ENCODE data around the gene INSYN1.
"Not testable (repeated sequence)": the region's sequence is repeated elsewhere in the genome, so short reads cannot be mapped to it uniquely, and the experiment has no call there.

Gene INSYN1

DNA sequence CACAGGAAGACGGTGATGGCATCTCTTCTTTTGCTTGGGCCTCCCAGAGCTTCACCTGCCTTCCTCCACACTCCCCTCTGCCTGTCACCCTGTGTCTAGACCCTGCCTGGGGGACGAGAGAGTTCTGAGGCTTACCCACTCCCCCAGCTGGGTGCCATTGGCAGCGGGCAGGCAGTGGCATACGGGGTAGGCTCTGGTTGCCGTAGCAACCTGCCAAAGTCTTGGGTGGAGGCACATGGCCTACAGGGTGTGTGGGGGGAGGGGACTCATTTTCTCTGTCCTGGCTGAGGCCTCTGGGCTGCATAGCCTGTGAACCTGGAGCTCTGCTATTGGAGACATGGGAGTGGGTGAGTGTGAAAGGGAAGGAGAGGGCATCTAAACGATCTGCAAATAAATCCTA is 4.4 kb downstream of the INSYN1 start:
- no peak for DNase-seq

DNA sequence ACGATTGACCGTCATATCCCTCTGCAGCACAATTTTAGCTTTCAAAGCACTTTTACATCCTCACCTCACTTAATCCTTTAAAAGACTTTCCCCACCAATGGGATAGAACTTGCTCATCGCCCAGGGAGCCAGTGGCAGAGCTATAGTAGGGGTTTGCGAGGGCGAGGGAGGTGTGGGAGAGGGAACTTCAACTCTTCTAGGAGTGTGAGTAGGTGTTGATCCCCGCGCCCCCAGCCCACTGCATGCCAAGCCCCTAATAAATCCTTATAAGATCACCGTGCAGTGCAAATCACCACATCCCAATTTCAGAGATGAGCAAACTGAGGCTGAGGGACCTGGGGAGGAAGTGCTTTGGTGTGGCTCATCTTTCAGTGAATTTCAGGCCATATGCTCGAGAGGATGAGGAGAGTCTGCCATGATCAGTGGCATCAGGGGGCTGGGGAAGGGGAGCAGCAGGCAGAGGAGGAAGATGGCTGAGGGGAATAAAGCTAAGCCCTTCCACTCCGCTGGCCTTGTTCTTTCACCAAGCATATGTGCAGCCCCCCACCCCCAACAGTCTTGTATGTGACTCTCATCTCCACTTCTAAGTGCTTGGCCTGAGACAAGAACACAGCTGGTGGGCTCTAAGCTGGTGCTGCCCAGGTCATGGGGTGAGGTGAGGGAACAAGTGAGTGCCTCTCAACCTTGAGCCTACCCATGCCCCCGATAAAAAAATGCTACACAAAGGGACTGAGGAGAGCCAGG is 5.1 kb downstream of the INSYN1 start:
- DNase-seq: no peak

DNA sequence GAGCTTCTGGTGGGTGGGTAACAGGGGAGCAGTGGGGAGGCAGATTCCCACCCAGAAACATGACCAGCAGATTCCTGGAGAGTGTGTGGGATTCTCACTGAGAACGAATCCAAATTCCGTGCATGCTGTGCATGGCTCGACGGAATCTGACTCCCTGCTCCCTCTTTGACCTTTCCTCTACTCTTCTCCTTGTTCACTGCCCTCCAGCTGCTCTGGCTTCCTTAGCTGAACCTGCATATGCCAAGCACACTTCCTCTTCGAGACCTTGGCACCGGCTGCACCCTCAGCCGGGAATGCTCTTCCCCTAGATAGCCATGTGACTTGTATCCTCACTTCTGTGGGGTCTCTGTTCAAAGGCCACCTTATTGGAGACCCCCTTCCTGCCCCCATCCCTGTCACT is 6.3 kb downstream of the INSYN1 start:
- DNase-seq: no peak

DNA sequence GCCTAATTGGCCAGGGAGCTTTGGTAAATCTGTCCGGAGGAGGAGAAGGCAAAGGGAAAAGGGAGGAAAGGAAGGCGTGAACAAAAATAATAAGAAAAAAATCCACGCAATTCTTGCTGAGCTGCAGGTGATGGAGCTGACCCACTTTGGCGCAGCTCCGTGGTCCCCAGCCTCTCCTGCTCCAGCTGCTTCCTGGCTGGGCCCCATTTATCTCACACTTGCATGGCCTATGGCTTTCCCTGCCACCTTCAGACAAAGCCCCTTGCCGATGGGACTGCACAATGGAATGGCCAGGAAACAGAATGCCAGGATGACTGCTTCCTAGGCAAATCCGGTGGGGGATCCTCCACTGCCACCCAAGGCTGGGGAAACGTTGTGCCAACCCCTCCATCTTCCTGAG is 6.9 kb downstream of the INSYN1 start:
- no peak for DNase-seq

DNA sequence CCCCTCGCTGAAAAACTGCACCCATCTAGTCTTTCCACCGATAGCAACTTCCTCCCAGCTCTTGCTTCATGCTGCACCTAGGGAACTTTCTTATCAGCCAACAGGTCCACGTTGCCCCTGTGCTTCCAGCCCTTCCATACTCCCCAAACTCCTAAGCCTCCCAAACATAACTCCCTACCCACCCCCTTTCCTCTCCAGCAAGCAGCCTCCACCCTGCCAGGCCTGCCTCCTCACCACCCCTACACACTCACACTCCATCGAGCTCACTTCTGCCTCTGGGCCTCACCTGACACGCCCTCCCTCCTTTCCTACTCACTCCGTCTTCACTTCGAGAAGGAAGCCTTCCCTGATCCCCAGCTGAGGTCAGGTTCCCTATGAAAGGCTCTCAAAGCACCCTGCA is 8.1 kb downstream of the INSYN1 start:
- no peak for DNase-seq

DNA sequence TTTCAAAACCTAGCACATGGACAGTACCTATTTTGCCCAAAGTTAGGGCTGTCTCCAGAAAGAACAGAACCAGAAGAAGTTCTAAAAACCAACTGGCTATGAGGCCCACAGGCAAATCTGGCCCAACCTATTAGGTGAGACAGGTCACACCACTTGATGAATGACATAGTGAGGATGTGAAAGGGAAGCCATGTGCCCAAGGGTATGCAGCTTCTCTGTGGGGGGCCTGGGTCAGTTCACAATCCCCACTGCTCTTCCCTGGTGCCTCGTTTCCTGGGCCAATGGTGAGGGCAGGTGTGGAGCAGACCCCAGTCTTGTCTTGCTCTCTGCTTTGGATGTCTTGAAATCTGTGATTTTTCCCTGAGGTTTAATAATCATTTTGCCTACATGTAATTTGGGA is 8.9 kb downstream of the INSYN1 start:
- no peak for DNase-seq

DNA sequence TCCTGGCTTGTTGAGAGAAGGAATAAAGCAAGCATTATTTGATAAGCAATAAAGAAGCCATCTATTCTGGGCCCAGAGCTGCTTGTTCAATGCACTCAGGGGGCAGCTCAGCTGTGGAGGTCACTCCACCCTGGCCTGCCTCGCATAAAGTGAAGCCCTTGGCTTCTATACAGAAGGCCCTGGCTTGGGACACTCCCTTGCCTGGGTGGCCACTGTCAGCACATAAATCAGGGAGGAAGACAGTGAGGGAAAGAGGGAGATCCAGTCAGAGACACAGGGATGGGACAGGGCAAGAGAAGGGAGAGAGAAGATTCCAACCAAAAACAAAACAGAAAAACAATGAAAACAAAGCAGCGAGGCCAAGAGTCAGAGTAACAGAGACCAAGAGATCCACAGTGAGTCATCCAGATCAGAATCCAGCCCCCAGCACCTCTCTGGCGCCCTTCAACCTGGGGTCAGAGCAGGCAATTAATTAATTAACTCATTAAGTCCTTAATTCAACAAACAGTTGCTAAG is 11.8 kb downstream of the INSYN1 start:
- no peak for DNase-seq

DNA sequence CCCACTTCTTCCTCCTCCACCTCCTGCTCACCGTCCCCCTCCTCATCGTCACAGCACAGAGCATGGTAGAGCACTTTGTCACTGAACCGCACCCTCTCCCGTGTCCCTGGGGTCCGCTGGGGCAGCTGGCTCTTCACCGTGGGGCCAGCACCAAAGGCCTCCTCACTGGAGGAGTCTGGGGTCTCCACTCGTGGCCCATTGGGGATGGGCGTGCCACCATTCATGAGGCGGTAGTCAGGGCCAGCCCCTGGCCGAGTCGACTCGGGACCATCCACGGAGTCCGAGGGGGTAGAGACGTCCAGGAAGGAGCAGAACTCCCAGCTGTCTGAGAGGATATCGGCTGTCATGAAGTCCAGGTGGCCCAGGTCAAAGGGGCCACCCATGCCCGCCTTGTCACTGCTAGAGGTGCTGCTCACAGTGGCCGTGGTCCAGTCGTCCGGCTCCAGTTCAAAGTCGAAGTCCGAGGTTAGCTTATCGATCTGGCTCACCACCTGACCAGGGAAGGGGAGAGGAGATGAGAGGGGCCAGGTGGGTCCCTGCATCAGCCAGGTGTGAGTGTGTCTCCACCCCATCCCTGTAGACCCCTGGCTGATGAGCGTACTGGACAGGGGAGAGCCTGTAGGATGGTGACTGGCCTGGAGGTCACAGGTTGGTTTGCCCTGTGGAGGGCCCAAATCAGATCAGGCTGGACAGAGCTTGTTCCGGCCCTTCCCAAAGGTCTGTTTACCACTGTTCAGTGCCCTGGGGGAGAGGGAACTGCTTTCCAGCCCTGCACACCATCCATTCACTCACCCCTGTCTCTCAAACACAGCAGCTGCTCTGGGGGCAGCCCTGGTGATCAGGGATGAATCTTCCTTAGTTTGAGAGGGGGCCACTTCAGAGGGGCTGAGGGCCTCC is 12.8 kb downstream of the INSYN1 start:
- DNase-seq: no peak

DNA sequence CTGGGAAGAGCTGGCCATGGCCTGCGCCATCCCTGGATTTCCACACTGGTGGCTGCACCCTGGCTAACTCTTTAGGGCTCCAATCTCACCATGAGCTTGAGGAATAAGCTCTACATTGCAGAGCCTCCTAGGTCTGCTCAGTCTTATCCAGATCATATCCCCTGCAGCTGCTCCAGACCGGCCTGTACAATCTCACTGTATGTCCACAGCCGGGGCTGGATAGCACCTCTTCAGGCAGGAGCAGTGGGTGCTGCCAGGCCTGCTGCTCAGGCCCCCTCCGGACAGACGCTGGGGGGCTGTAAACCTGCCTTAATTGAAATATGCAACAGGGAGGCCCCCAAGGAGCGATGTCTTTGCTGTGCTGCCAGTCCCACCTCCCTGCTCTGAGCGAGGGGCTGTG is 15.6 kb downstream of the INSYN1 start:
- no peak for DNase-seq

DNA sequence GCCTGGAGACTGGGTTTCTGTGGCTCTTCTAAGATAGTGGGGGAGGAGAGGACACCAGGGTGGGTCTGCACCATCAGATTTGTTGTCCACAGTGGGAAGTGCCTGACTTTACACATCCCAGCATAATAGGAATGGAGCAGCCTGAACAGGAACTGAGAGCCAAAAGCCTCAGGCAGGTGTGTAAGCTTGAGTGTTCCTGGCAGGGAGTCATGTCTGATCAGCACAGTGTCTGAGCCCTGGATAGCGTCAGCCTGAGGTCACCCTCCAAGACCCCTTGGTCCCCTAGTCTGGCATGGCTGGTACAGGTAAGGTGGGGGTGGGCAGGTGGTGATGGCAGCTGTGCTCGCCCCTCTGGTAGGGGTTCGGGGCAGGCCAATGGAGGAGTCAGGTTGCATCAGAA is 20.2 kb downstream of the INSYN1 start:
- no peak for DNase-seq

DNA sequence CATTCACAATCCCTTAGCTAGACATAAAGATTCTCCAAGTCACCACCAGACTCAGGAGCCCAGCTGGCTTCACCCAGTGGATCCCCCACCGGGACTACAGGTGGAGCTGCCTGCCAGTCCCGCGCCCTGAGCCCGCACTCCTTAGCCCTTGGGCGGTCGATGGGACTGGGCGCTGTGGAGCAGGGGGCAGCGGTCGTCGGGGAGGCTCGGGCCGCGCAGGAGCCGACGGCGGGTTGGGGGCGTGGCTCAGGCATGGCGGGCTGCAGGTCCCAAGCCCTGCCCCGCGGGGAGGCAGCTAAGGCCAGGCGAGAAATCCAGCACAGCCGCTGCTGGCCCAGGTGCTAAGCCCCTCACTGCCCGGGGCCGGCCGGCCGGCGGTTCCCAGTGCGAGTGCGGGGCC is 21.1 kb downstream of the INSYN1 start:
- DNase-seq: not testable (repeated sequence)

DNA sequence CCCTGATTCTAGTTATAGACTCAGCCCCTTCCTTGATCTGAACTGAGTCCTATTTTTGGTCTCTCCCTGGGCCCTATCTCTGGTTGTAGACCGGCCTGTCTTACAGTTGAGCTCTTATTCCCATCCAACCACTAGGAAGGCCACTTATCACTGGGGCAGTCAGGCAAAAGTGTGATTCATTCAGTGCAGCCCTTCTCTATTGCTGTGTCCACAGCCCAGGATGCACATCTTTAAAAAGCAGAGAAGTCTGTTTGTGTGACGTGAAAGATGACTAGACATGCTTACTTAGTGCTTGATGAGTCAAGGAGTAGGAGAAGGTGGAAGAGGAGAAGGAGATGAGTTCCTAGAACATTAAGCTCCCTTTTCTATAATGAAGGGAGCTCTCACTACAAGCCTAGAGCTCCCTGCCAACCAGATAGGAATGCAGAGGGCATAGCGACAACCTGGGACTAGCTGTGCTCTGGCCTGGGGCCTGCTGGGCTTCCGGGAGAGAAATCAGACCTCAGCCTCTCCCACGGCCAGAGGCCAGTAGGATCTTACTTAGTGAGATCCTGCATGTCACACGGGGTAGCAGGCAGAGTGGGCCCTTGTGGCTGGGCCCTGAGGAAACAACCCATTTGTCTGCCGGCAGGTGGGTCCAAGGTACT is 25.7 kb downstream of the INSYN1 start:
- no peak for DNase-seq

DNA sequence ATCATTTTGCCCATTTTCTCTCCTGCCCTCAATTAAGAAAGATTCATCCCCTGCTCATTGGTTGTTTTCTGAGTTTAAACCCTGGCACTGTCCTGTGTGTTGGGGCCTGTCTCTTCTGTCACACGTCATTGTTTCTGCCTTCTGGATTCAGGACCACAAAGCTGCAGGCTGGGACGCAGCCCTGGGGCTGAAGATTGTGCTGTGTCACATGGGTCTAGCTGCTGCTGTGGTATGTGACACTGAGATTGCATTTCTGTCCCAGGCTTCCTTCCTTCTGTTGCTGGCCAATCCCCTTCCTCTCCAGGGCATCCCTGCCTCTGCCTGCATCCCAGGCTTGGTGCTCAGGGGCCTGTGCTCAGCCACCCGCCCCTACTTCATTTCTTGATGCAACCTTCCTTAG is 28.9 kb downstream of the INSYN1 start:
- DNase-seq: no peak

DNA sequence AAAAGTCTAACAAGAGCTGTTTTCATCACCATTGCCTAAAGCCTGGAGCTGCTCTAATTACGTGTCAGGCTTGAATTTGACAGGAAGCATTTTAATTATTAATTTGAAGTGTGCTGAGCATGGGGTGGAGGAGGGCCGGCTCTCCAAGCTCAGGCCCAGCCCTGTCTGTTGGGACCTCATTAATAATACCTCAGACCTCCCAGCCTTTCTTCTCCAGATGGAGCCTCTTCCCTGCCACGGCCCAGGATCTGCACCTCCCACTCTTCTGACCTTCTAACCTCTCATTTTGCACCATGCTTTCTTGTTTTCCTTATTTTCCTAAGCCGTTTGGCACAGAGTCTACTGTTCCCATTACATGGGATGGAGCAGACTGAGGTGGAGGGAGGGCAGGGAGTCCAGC is 30.0 kb downstream of the INSYN1 start:
- DNase-seq: no peak

DNA sequence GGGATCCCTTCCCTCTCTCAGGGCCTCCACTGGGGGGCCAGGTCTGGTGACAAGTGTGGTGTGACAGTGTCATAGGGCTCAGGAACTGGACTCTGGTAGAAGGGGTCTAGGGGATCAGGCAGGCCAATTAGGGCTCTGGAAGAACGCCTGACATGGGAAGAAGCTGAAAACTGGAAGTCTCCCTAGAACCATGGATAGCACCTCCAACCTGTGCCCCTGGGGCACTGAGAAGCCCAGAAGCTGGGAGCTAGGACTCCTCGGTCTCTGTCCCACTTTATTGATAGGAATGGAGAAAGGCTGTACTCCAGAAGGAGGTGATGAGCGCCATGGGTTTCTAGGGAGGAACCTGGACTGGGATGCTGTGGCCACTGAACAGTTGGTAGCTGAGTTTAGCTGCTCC is 30.7 kb downstream of the INSYN1 start:
- DNase-seq: no peak

DNA sequence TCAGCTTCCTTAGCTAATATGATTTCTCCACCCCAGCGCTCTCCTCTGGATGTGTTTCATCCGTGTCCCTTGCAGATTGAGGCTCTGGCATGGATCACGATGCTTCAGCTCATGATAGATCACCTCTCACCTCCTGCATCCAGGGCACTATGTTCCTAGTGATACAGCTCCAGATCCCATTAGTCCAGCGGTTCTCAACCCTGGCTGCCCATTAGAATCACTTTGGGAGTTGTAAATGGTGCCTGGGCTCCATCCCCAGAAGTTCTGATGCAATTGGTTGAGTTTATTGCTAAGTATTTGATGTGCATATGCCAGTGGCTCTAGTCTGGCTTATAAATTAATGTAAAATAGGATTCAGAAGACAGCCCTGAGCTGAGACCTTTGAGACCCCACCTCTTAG is 34.5 kb downstream of the INSYN1 start:
- no peak for DNase-seq

DNA sequence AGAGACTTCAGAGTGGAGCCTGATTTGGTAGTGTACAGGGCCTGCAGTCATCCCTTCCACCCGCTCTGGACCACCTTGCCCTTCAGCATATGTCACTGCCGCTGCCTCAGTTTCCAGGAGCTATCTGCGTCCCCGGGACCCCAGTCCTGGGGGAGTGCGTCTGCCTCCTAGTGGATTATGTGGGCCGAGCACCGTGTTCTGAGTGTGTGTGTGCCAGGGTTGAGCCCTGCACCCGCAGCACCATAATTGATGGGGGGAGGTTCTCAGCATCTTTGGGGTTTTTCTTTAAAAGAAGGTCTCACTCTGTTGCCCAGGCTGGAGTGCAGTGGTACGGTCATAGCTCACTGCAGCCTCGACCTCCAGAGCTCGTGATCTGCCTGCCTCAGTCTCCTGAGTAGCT is 35.3 kb downstream of the INSYN1 start:
- no peak for DNase-seq

DNA sequence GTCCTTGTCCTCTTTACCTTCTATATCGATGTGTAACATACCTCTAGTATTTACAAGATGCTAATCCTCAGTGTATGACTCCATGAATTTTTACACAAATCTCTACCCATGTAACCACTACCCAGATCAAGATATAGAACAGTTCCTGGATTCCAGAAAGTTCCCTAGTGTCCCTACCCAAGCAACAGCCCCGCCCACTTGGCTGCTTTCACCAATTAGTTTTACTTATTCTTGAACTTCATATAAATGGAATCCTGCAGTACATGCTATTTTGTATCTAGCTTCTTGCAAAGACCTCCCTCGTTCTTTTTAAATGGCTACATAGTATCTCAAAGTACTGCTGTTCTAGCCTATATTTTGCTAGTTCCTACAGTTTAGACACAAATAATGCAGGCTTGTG is 35.9 kb downstream of the INSYN1 start:
- no peak for DNase-seq

DNA sequence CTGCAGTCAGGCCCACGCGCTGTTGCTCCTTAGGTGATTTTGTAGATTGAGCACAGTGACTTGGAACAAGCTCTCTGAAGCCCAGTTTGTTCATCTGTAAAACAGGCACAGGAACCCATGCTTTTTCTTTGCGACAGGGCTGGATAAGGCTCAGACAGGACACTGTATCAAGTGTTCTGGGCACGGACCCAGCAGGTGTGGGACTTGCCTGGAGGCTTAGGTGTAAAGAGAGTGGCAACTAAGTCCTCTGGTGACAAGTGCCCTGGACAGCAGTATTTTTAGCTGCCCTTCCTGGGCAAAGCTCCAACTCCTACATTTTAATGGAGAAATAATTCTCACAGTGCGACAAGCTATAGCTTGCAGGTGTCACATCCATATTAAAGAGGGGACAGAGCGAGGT is 36.7 kb downstream of the INSYN1 start:
- DNase-seq: peak; percentile 81

DNA sequence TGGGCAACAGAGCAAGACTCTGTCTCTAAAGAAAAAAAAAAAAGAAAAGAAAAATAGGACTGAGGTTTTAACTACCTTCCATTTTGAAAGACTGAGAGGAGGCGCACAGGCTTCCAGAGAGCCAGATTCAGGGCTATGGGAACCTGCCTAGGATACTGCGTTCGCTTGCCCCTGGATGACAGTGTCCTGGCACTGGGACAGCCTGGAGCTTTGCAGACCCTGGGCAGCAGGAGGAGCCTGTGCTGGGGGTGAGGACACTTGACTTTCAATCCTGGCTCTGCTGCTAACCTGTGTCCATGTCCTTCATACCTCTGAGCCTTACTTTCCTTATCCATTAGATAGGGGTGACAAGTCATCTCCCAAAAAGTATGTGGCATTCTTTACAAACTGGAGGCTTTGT is 37.7 kb downstream of the INSYN1 start:
- DNase-seq: no peak

DNA sequence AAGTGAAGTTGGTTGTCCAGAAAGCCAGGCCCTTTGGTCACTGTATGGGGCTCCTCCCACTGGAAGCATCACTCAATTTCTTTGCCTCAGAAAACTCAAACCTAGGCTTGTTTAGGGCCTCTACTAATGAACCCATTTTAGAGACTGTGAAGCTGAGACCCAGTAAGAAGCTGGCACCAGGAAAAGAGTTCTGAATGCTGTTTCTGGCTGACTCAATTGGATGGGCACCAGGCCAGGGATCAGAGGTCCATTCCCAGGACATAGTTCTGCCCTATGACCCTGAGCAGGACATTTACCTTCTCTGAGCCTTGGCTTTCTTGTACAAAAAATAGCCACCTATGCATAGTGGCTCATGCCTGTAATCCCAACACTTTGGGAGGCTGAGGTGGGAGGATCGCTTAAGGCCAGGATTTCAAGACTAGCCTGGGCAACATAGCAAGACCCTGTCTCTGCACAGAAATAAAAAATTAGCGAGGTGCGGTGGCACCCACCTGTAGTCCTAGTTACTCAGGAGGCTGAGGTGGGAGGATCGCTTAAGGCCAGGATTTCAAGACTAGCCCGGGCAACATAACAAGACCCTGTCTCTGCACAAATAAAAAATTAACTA is 38.4 kb downstream of the INSYN1 start:
- no peak for DNase-seq

DNA sequence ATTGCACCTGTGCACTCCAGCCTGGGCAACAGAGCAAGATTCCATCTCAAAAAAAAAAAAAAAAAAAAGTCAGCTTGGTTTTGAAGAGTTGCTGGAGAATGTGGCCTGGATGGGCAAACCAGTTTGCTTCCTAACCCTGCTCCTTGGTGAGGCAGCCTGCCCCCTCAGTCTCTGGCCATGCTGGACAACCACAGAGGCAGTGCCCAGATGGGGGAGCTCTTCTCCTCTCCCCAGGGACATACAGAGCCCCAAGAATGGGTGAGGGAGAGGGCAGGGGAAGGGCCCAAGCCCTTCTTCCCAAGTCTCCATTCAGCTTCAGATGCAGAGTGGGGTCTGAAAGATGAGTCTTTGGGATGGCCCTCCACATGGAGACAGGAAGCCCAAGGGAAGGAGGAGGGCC is 41.0 kb downstream of the INSYN1 start:
- no peak for DNase-seq

DNA sequence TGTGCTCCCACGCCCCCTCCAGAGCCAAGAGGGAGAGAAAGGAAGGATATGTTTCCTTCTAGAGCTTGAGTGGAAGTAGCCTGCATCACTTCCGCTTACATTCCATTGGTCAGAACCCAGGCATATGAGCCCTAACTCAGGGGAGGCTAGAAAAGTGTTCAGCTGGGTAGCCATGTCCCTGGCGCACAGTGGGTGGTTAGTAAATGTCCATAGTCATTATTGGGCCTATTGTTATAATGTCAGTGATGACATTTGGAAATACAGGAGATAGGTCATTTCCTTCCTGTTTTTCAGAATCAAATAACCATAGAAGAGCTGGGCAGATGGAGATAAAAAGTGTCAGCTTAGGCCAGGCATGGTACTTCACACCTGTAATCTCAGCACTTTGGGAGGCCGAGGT is 41.6 kb downstream of the INSYN1 start:
- DNase-seq: no peak
